H1 (cell line): ENCODE results near the gene ARL8A. TPM values are rescaled to one million over a fixed set of nuclear protein-coding genes. Genes with fewer than 3 reads are reported as not detected.

Experiments used
- BACH1 ChIP-seq: IDR thresholded peaks from 2 replicates; pipeline ENCODE4 v1.6.1; 2012; ENCODE audit warnings: low read length, improper control_type of control experiment
- CBX8 ChIP-seq: fragments of 300-800, 300-1000 bp; sonication (generic); IDR thresholded peaks from 2 replicates; pipeline ENCODE4 v1.7.1; 2016; ENCODE audit warnings: low read depth, low read length, borderline replicate concordance
- CHD7 ChIP-seq: fragments of 300-600 bp; sonication (generic); IDR thresholded peaks from 2 replicates; pipeline ENCODE4 v1.7.1; 2012; ENCODE audit warnings: low read length, moderate library complexity, mild to moderate bottlenecking, inconsistent platforms; ENCODE audit not compliant: insufficient replicate concordance
- CTBP2 ChIP-seq: IDR thresholded peaks from 2 replicates; pipeline ENCODE4 v1.7.0; 2011; ENCODE audit warnings: borderline replicate concordance, mild to moderate bottlenecking, moderate library complexity, mixed read lengths, low read length; ENCODE audit not compliant: insufficient read depth, insufficient read length
- CTCF ChIP-seq, 3 experiments: IDR thresholded peaks; 1 replicate in 2 of 3; 2 replicates in 1 of 3; pipeline versions ENCODE4 v1.5.1 to v1.6.1; 2011; ENCODE audit warnings: low read length in 3 of 3, mild to moderate bottlenecking in 3 of 3, inconsistent platforms in 2 of 3, low read depth in 1 of 3, moderate library complexity in 1 of 3; ENCODE audit not compliant: insufficient read depth in 1 of 3; ENCODE audit errors: control extremely low read depth in 1 of 3
- EP300 ChIP-seq, 2 experiments: IDR thresholded peaks; 1 replicate in 1 of 2; 2 replicates in 1 of 2; pipeline ENCODE4 v1.6.1; 2011 to 2012; ENCODE audit warnings: low read depth in 2 of 2, low read length in 2 of 2, mild to moderate bottlenecking in 2 of 2, borderline replicate concordance in 1 of 2, inconsistent platforms in 1 of 2, moderate library complexity in 1 of 2
- POU5F1 ChIP-seq: IDR thresholded peaks from 2 replicates; pipeline ENCODE4 v1.6.1; 2011; ENCODE audit warnings: low read depth, mild to moderate bottlenecking, low read length, moderate library complexity
- SP2 ChIP-seq: IDR thresholded peaks from 2 replicates; pipeline ENCODE4 v1.6.1; 2012; ENCODE audit warnings: mild to moderate bottlenecking, low read length, inconsistent platforms
- SRF ChIP-seq: IDR thresholded peaks from 2 replicates; pipeline ENCODE4 v1.6.1; 2011; ENCODE audit warnings: mild to moderate bottlenecking, low read depth, low read length, moderate library complexity
- polyA plus RNA-seq, 7 experiments: library from polyadenylated mRNA; depleted of rRNA in 3 of 7; stranded (reverse) in 5 of 7; unstranded in 2 of 7; fragments of >200 nt in 5 of 7; fragments of 200-250 nt in 2 of 7; gene quantifications; 1 replicate in 5 of 7; 2 replicates in 1 of 7; 4 replicates in 1 of 7; pipeline versions ENCODE4 v1.2.1 to v1.2.3, GENCODE V29; 2011 to 2013; ENCODE audit warnings: missing spikeins in 2 of 7, mixed read lengths in 2 of 7
- total RNA-seq: library from RNA; stranded (reverse); fragmentation: NEBNext Ultra II Directional; extraction: Animal tissue kit (Norgen Biotek cat#: 25700); gene quantifications from 2 replicates; pipeline ENCODE4 v1.2.1, GENCODE V29; 2021

Gene ARL8A
- total and polyA plus RNA-seq, 2 of the 8 experiments (the other 6 are each of a cell fraction or from before 2014, with no cell fraction given) = 40.3 to 58.7 TPM

GRCh38 chr1:202172015-202172355, 27.4 kb upstream of the ARL8A start (continued):
- TF ChIP-seq CHD7 (no peak), SRF (no peak), POU5F1 (no peak), CTBP2 (no peak), CBX8 (no peak), EP300 (IDR thresholded peaks at IDR 0.05; ENCODE audit: borderline replicate concordance in 1 of 2, low read depth in 2 of 2, low read length in 2 of 2) (no peak), BACH1 (no peak), CTCF (IDR thresholded peaks at IDR 0.05; ENCODE audit: control extremely low read depth in 1 of 3, insufficient read depth in 1 of 3, low read depth in 1 of 3, low read length in 3 of 3) (no peak), SP2 (no peak)
